K562 (cell line): Measurements from ENCODE around the gene MEF2C. TPM values are rescaled to one million over a fixed set of nuclear protein-coding genes. Genes with fewer than 3 reads are reported as not detected.
A peak's percentile ranks its signal among the peaks of the same experiment; 100 is the strongest.

Source experiments
- ZBTB40 ChIP-seq, 2 experiments: fragments of 450-650 bp in 1 of 2; sonication (generic) in 1 of 2; formaldehyde crosslinking in 1 of 2; IDR thresholded peaks; 2 replicates each; pipeline versions ENCODE4 v1.7.1 to v1.9.0; 2016 to 2022; ENCODE audit warnings: inconsistent platforms in 1 of 2, mild to moderate bottlenecking in 1 of 2, missing genetic modification reagents in 1 of 2
- polyA plus RNA-seq, 8 experiments: library from polyadenylated mRNA; depleted of rRNA in 4 of 8; stranded (reverse) in 5 of 8; unstranded in 3 of 8; fragments of >200 nt; fragmentation: Nextera tagmentation in 2 of 8; fragmentation: Illumina TruSeq in 1 of 8; extraction: Ambion mirVana in 2 of 8; extraction: Trizol in 1 of 8; gene quantifications; 2 replicates each; pipeline versions ENCODE4 v1.2.1 to v1.2.3, GENCODE V29; 2011 to 2014; ENCODE audit warnings: inconsistent platforms in 1 of 8, missing spikeins in 1 of 8
- total RNA-seq, 7 experiments: library from RNA; depleted of rRNA in 6 of 7; stranded (reverse); fragments of >200 nt in 6 of 7; fragmentation: Illumina TruSeq in 2 of 7; extraction: Trizol in 2 of 7; gene quantifications; 2 replicates each; pipeline versions ENCODE4 v1.2.1 to v1.2.3, GENCODE V29; 2011 to 2021; ENCODE audit warnings: low replicate concordance in 1 of 7

The MEF2C gene
- total and polyA plus RNA-seq, 9 of the 15 experiments (the other 6 are each of a cell fraction or from before 2014, with no cell fraction given): 25.1 to 67.8 (median 58.3) TPM

GRCh38 chr5:88807327-88807726 is 75.7 kb downstream of the MEF2C start (continued):
- TF ChIP-seq ZBTB40 (IDR thresholded peaks at IDR 0.05) (peak; percentile 62), ZBTB40 (CRISPR knock-in tag; IDR thresholded peaks at IDR 0.05) (no peak)
